MG63 (cell line): ENCODE results near the gene OR7C2. TPM values are rescaled to one million over a fixed set of nuclear protein-coding genes. Genes with fewer than 3 reads are reported as not detected.
"Not testable (repeated sequence)": the region's sequence is repeated elsewhere in the genome, so short reads cannot be mapped to it uniquely, and the experiment has no call there.

Experiments used
- DNase-seq: peaks from one replicate; pipeline ENCODE4 v3.0.0-alpha.2; 2020
- H3K27me3 ChIP-seq: fragments of 250-450 bp; sonication (Bioruptor Pico); 2 replicates; pipeline ENCODE4 v1.5.1; 2020; ENCODE audit warnings: mild to moderate bottlenecking, moderate library complexity
- H3K36me3 ChIP-seq: fragments of 250-450 bp; sonication (Bioruptor Pico); 2 replicates; pipeline ENCODE4 v1.5.1; 2020; ENCODE audit warnings: mild to moderate bottlenecking, moderate library complexity
- H3K4me3 ChIP-seq: fragments of 250-450 bp; sonication (Bioruptor Pico); 2 replicates; pipeline ENCODE4 v1.5.1; 2020; ENCODE audit warnings: mild to moderate bottlenecking, moderate library complexity
- H3K9me3 ChIP-seq: fragments of 250-450 bp; sonication (Bioruptor Pico); 2 replicates; pipeline ENCODE4 v1.5.1; 2020; ENCODE audit warnings: mild to moderate bottlenecking, moderate library complexity
- total RNA-seq: library from RNA; depleted of rRNA; stranded (reverse); fragments of >200 nt; shearing (Covaris generic); gene quantifications from 2 replicates; pipeline ENCODE4 v1.2.3, GENCODE V29; 2014; ENCODE audit warnings: low replicate concordance; rRNA removed

Gene OR7C2
- not detected in 2 replicates for total RNA-seq

DNA sequence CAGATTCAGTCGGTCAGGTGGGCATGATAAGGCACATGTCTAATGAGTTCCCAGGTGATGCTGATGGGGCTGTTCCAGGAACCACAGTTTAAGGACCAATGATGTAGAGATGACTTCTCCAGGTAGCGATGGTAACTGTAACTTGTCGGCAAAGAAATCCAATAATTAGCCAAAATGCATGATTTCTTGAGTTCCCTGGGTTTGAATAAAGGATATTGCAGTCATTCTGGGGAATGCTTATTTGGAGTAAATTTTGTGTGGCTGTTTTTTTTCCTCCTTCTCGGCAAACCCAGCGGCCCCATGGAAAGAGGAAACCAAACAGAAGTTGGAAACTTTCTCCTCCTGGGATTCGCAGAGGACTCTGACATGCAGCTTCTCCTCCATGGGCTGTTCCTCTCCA lies at the start of gene OR7C2:
Gene OR7C2 (plus strand): TSS at position 301 of the 400 bp plus-strand sequence. CDS start 0 bp downstream, at position 301.
- H3K9me3 ChIP-seq = no peaks in the 10 kb centered on the region
- H3K4me3 ChIP-seq = no peak within 1 kb of the TSS
- peaks cover 22% of the 10 kb centered on the region for H3K27me3 ChIP-seq
- H3K36me3 ChIP-seq = no peaks in the 10 kb centered on the region
- no peak for DNase-seq

DNA sequence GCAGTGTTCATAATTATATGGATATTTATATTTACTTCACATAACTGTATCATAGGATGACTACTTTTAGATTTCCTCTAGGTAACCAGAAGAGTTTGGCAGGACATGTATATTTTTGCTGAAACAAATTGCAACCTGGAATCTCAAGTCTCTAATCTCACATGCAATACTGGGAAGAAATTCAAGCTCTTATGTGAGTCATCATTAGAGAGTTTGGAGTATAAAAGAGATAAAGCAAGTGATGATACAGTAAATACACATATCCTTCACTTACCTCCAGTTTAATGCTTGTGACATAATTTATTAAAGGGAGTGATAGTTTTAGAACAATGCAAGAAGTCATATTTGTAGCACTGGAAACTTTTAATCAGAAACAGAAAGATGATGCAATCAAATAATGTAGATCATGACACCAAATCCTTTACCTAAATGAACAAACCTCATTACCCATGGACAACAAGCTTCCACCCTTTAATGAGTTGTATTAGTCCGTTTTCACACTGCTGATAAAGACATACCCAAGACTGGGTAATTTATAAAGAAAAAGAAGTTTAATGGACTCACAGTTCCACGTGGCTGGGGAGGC lies 39.5 kb upstream of the OR7C2 start:
- H3K27me3 ChIP-seq = peaks cover 8% of the 10 kb centered on the region
- no peak overlapping the region for H3K4me3 ChIP-seq
- H3K9me3 ChIP-seq = no peaks in the 10 kb centered on the region
- DNase-seq = no peak
- H3K36me3 ChIP-seq = no peaks in the 10 kb centered on the region

DNA sequence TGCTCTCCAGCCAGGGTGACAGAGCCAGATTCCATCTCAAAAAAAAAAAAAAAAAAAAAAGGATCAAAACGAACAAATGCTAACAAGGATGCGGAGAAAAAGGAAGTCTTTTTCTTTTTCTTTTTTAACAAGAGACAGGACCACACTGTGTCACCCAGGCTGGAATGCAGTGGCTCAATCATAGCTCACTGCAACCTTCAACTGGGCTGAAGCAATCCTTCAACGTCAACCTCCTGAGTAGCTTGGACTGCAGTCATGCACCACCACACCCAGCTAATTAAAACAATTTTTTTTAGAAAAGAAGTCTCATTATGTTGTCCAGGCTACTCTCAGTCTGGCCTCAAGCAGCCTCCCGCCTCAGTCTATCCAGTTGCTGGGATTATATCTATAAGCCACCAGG lies 34.6 kb upstream of the OR7C2 start:
- H3K4me3 ChIP-seq = no peak overlapping the region
- no peaks in the 10 kb centered on the region for H3K9me3 ChIP-seq
- peaks cover 8% of the 10 kb centered on the region for H3K27me3 ChIP-seq
- no peaks in the 10 kb centered on the region for H3K36me3 ChIP-seq
- DNase-seq = no peak

DNA sequence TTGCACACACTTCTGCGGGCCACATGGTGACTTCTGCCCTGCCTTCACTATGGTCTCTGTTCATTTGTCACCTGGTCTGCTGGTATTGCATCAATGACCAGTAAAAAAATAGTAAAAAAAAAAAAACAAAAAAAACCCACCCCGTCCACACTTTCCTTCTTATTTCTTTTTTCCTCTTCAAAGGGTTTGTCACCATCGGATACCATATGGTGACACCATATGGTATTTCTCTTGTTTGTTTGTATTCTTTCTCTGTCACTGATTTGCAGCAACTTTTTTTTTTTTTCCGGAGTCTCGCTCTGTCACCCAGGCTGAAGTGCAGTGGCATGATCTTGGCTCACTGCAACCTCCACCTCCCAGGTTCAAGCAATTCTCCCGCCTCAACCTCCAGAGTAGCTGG lies 26.2 kb upstream of the OR7C2 start:
- no peaks in the 10 kb centered on the region for H3K9me3 ChIP-seq
- no peaks in the 10 kb centered on the region for H3K36me3 ChIP-seq
- no peak overlapping the region for H3K4me3 ChIP-seq
- DNase-seq = no peak
- peaks cover 15% of the 10 kb centered on the region for H3K27me3 ChIP-seq

DNA sequence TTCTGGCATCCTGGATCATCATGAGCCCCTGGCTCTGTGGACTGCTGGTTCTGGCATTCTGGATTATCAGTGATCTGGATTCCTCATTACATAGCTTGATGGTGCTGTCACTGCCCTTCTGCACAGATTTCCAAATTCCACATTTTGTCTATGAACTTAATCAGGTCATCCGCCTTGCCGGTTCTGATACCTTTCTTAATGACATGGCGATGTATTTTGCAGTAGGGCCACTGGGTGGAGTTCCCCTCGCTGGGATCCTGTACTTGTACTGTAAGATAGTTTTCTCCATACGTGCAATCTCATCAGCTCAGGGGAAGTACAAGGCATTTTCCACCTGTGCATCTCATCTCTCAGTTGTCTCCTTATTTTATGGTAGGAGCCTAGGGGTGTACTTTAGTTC lies 24.4 kb upstream of the OR7C2 start:
- H3K9me3 ChIP-seq = no peaks in the 10 kb centered on the region
- H3K27me3 ChIP-seq = peaks cover 18% of the 10 kb centered on the region
- H3K36me3 ChIP-seq = no peaks in the 10 kb centered on the region
- no peak overlapping the region for H3K4me3 ChIP-seq
- DNase-seq = no peak

DNA sequence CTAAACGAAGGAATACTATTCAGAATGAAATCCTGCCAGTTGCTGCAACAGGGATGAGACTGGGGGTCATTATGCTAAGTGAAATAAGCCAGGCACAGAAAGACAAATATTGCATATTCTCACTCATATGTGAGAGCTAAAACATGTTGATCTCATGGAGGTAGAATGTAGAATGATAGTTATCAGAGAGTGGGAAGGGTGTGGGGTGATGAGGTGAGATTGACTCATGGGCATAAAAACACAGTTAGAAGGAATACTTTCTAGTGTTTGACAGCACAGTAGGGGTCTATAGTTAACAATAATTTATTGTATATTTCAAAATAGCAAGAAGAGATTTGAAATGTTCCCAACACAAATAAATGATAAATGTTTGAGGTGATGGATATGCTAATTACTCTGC lies 7.8 kb upstream of the OR7C2 start:
- Histone ChIP-seq H3K4me3 (no peak overlapping the region), H3K27me3 (peaks cover 5% of the 10 kb centered on the region), H3K9me3 (no peaks in the 10 kb centered on the region), H3K36me3 (no peaks in the 10 kb centered on the region)
- no peak for DNase-seq

DNA sequence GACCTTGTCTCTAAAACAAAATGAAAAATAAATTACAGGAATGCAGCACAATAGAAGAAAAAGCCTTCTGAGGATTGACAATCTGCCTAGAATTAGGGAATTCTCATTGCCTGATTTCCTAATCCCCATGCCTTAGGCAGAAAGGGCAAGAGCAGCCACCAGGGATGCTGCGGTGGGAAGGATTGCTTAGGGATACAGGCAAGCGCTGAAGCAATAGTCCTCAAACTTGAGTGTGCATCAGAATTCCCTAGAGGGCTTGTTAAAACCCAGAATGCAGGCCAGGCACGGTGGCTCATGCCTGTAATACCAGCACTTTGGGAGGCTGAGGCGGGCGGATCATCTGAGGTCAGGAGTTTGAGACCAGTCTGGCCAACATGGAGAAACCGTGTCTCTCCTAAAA lies 1.0 kb upstream of the OR7C2 start:
- H3K4me3 ChIP-seq = no peak overlapping the region
- no peak for DNase-seq
- no peaks in the 10 kb centered on the region for H3K9me3 ChIP-seq
- H3K27me3 ChIP-seq = peaks cover 17% of the 10 kb centered on the region
- H3K36me3 ChIP-seq = no peaks in the 10 kb centered on the region

DNA sequence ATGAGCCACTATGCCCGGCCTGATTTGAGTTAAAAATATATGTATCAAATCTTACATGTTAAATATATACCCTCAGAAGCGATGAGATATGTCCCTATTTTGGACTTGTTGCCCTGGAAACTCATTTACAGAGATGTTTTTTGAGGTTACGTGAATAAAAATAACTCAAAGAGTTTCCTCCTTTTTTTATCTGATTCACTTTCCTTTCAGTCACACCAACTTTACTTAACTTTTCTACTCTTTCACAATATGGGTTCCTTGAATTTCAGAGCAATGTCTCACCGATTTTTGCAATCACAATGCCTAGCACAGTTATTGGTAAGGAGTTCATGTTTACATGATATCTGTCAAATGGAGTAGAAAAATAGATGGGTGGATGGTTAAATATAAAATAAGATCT lies 2.3 kb downstream of the OR7C2 start:
- Histone ChIP-seq H3K36me3 (no peaks in the 10 kb centered on the region), H3K9me3 (no peaks in the 10 kb centered on the region), H3K4me3 (no peak overlapping the region), H3K27me3 (peaks cover 34% of the 10 kb centered on the region)
- DNase-seq = no peak

DNA sequence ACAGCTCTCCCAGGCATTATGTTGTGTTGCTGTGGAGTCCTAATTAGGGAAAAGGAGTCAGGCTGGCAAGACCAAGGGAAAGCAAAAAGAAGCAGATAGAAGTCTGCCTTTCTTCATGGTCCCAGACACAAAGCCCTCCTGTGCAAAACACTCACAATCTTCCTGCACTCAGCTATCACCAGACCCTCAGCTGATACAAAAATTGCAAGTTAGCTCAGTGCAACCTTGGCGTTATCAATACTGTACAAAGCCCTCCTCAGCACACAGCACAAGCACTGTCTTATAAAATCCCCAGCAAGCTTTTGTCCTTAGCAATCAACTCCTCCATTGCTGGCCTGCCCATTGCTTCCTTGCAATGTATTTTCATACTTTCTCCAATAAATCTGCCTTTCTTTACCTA lies 3.2 kb downstream of the OR7C2 start:
- Histone ChIP-seq H3K4me3 (no peak overlapping the region), H3K27me3 (peaks cover 34% of the 10 kb centered on the region), H3K36me3 (no peaks in the 10 kb centered on the region), H3K9me3 (no peaks in the 10 kb centered on the region)
- DNase-seq = no peak

DNA sequence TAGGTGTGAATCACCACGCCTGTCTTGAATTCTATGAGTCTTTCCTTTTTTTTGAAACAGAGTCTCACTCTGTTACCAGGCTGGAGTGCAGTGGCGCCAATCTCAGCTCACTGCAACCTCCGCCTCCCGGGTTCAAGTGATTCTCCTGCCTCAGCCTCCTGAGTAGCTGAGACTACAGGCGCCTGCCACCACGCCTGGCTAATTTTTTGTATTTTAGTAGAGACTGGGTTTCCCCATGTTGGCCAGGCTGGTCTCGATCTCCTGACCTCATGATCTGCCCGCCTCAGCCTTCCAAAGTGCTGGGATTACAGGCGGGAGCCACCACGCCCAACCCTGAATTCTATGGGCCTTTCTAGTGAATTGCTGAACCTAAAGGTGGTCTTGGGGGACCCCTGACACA lies 8.1 kb downstream of the OR7C2 start:
- H3K4me3 ChIP-seq, DNase-seq, H3K9me3 ChIP-seq, H3K36me3 ChIP-seq: not testable (repeated sequence)
- peaks cover 24% of the 10 kb centered on the region for H3K27me3 ChIP-seq

DNA sequence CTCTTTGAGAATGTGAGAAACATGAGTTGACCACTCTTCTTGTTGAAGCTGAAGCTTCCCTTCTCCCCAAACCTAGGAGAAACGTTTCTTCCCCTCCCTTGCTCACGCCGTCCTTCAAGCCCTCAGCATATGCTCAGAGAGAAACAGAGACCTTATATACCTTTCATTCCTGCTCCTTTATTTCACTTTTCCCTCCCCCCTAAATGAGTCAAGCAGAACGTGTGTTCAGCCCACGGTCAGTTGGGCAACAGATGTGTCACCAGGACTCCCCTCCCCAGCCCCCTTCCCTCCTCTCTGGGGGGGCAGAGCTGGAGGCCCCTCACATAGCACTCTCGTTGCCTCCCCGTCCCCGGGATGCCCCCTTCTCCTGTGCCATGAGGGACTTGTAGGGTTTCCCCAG lies 8.6 kb downstream of the OR7C2 start:
- no peaks in the 10 kb centered on the region for H3K36me3 ChIP-seq
- DNase-seq = no peak
- H3K9me3 ChIP-seq = no peaks in the 10 kb centered on the region
- peaks cover 25% of the 10 kb centered on the region for H3K27me3 ChIP-seq
- no peak overlapping the region for H3K4me3 ChIP-seq

DNA sequence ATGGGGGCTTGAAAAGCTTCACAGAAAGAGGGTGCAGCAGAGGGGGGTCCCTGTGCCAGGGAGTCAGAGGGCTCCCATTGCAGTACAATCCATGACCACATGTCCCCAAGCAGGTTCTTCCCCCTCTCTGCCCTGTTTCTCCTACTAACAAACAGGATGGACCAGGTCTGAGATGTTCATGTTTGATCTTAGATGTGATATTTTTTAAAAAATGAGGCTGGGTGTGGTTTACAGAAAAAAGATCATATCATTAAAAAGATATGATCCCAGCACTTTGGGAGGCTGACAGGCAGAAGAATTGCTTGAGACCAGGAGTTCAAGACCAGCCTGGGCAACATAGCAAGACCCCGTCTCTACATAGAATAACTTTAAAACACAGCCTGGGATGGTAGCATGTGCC lies 9.1 kb downstream of the OR7C2 start:
- H3K4me3 ChIP-seq = no peak overlapping the region
- no peaks in the 10 kb centered on the region for H3K9me3 ChIP-seq
- H3K36me3 ChIP-seq = no peaks in the 10 kb centered on the region
- H3K27me3 ChIP-seq = peaks cover 25% of the 10 kb centered on the region
- DNase-seq = no peak

DNA sequence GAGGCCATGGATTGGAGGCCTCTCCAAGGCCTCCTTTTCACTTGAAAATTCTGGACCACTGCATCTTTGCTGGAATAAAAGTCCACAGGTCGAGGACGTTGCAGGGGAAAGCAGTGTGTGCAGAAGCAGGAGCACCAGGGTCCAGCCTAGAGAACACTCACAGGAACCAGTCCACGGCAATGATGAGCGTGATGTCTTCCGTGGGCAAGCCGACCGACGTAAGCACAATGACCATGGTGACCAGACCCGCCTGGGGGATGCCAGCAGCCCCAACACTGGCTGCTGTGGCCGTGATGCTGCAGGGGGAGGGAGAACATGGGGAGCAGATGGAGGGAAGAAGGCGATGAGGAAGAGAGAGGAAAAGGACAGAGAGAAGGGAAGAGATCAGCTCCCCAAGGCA lies 11.5 kb downstream of the OR7C2 start:
- H3K9me3 ChIP-seq = no peaks in the 10 kb centered on the region
- no peak for DNase-seq
- H3K4me3 ChIP-seq = no peak overlapping the region
- no peaks in the 10 kb centered on the region for H3K36me3 ChIP-seq
- H3K27me3 ChIP-seq = peaks cover 20% of the 10 kb centered on the region

DNA sequence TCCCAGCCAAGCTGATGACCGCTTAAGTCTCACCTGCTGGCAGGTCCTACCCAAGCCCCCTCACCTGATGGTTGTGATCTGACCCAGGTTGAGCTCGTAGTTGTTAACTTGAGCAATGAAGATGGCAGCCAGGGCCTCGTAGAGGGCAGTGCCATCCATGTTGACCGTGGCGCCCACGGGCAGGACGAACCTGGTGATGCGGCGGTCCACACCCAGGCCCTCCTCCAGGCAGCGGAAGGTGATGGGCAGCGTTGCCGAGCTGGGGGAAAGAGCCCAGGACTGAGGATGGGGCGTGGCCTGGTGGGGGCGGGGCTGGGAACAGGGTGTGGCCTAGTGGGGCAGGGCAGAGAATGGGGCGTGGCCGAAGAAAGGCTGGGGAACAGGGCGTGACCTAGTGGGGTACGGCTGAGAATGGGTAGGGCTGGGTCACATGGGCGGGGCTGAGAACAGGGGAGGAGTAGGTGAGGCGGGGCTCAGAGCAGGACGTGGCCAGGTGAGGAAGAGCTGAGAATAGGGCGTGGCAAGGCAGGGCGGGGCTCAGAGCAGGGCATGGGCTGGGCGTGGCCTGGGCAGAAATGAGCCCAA lies 12.9 kb downstream of the OR7C2 start:
- H3K36me3 ChIP-seq = no peaks in the 10 kb centered on the region
- DNase-seq = peak; percentile 8
- peaks cover 6% of the 10 kb centered on the region for H3K9me3 ChIP-seq
- H3K4me3 ChIP-seq = no peak overlapping the region
- H3K27me3 ChIP-seq = peaks cover 17% of the 10 kb centered on the region

DNA sequence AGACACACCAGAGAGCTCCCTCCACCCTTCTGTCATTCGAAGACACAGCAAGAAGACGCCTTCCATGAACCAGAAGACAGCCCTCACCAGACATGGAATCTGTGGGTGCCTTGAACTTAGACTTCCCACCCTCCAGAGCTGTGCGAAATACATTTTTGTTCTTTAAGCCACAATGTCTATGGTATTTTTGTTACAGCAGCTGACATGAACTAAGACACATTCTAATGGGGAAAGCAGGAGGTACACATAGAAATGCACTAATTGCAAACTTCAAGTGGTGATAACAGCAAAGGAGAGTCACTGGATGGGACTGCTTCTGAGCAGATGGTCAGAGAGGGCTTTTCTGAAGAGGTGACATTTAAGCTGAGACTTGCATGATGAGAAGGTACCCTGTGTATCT lies 16.2 kb downstream of the OR7C2 start:
- Histone ChIP-seq H3K9me3 (peaks cover 12% of the 10 kb centered on the region), H3K36me3 (no peaks in the 10 kb centered on the region), H3K4me3 (no peak overlapping the region), H3K27me3 (peaks cover 21% of the 10 kb centered on the region)
- DNase-seq = no peak

DNA sequence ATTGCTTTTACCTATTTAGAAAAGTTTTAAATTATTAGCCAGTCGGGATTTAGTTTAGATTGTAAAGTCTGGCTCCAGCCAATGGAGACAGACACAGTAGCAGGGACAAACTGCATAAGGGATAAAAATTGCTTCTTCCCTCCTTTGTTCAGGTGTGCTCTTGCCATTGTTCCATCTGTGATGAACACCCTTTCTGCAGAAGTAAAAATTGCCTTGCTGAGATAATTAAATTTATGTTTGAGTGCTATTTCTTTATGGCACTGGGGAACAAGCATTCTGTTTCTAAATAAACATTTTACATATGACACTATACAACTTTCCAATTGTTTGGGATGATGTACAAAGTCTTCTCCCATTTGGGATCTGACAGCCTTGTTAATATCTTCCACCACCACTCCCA lies 18.0 kb downstream of the OR7C2 start:
- no peak for DNase-seq
- H3K27me3 ChIP-seq = peaks cover 22% of the 10 kb centered on the region
- H3K9me3 ChIP-seq = peaks cover 12% of the 10 kb centered on the region
- H3K36me3 ChIP-seq = no peaks in the 10 kb centered on the region
- no peak overlapping the region for H3K4me3 ChIP-seq

DNA sequence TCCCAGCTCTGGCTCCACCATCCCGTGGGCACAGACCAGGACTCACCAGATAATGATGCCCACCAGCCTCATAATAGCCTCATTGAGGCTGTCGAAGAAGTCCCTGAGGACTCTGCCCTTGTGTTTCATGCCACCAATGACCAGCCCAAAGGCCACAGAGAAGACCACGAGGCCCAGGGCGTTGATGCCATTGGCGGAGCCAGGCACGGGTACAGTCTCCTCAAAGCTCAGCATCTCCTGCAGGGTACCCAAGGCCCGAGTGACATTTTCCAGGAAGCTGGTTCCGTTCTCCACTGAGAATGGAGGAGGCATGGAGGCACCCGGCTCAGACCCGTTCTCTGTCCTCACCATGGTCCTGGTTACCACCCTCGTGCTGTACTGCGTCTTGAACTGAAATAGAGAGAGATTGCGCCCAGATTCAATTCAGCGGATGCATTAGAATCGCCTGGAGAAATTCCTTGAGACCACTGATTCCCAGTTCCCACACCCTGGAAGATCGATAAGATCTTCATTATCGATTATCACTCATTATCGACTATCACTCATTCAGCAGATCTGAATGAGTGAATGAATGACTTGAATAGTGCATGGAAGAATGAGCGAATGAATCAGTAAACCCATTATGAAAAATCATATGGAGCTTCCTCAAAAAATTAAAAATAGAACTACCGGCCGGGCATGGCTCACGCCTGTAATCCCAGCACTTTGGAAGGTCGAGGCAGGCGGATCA lies 20.8 kb downstream of the OR7C2 start:
- peaks cover 18% of the 10 kb centered on the region for H3K27me3 ChIP-seq
- H3K9me3 ChIP-seq = peaks cover 12% of the 10 kb centered on the region
- no peaks in the 10 kb centered on the region for H3K36me3 ChIP-seq
- no peak overlapping the region for H3K4me3 ChIP-seq
- DNase-seq = no peak

DNA sequence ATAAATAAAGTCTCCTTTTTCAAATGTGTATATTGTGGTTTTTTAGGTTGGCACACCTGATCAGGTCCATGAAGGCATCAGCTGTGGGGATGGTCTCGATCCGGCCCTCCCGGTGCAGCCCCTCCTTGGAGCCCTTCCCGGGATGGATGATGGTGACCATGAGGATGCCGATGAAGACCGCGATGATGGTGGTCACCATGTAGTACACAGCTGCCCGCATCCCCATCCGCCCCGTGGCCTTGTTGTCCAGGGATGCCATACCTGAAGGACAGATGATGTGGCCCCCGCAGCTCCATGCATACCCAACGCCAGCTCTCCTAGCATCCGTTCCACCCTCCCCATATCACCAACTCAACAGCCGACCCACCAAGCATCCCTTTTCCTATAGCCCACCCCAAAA lies 27.0 kb downstream of the OR7C2 start:
- no peak overlapping the region for H3K4me3 ChIP-seq
- peaks cover 26% of the 10 kb centered on the region for H3K27me3 ChIP-seq
- DNase-seq = no peak
- no peaks in the 10 kb centered on the region for H3K9me3 ChIP-seq
- H3K36me3 ChIP-seq = no peaks in the 10 kb centered on the region
